Sciatic nerve (tissue), 2 donors: Measurements from ENCODE around the gene EGFLAM. TPM values are rescaled to one million over a fixed set of nuclear protein-coding genes. Genes with fewer than 3 reads are reported as not detected.
A peak's percentile ranks its signal among the peaks of the same experiment; 100 is the strongest.
"Not testable (repeated sequence)": the region's sequence is repeated elsewhere in the genome, so short reads cannot be mapped to it uniquely, and the experiment has no call there.

Source experiments
- ATAC-seq: fragments of 200-7000 bp; cut with Tn5 transposase; one replicate; pipeline ENCODE4 v1.9.1; 2020; ENCODE audit warnings: mild to moderate bottlenecking, moderate library complexity
- DNase-seq: peaks from one replicate; pipeline ENCODE4 v3.0.0-alpha.2; 2020; ENCODE audit warnings: low spot score
- intact Hi-C: fragments of 100-400 bp; cut with DNase I; formaldehyde crosslinking; loops from one replicate; pipeline ENCODE4 v1.14.2; 2022
- total RNA-seq: library from RNA; stranded (reverse); fragmentation: NEBNext Ultra II Directional; extraction: Animal tissue kit (Norgen Biotek cat#: 25700); gene quantifications from one replicate; pipeline ENCODE4 v1.2.1, GENCODE V29; 2021
- donor health status: DM: no; HTN: no; CAD: no.
- donor health status: DM: no; HTN: no; CAD: no.

EGFLAM gene
- total RNA-seq, 1 donor from 2014 or later = 48.2 TPM

DNA sequence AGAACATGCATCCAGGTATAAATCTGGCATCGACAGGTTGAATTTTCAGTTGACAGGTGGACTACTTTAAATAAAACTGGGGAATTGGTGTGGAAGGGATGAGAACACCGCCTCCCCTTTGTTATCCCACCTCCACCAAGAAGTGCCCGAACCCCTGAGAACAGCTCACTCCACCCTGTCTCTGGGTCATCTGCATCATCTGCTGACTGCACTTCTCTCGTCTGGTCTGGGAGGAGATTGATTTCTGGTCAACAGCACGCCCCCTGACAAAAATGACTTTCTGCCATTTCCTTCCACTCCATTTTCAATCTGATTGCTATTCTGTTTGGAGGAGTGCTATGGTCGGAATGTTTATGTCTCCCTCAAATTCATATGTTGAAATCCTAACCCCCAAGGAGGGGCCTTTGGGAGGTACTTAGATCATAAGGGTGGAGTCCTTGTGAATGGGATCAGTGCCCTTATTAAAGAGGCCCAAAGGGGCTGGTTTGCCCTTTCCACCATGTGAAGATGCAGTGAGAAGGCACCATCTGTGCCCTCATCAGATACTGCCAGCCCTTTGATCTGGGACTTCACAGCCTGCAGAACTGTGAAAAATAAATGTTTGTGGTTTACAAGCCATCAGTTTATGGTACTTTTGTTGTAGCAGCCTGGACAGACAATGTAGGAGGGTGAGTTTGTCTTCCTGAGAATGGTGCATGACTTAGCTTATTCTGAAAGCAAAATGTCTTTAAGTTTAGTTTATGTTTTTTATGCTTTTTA lies 145.7 kb downstream of the EGFLAM start:
- no peak for ATAC-seq
- intact Hi-C loops = no loop called here
- DNase-seq = no peak

DNA sequence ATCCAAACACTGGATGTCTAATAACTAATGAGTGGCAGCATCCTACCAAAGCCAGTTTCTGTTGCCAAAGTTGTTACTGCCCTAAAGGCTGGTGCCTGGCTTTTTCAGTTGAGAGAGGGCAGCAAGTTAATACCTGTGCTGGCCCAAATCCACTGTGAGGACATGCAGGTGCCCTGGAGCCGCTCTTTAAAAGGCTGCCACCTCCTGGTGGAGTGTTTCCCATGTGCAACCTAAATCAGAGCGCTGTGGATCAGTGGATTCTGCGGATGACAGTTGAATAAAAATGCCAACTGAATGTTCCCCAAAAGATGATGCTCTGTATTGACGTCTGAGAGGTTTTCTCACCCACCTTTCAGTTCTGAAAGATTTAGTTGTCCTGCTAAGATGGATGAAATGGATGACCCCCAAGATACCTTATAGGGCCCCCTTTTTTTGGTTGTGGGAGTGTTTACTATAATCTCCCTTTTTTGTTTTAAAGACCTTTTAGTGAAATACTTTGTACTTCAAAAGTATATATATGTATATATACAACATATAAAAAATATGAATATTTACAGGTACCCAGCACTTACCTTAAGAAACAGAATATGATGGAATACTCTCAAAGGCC lies 146.4 kb downstream of the EGFLAM start:
- no peak for DNase-seq
- ATAC-seq = no peak
- intact Hi-C loops = no loop called here

DNA sequence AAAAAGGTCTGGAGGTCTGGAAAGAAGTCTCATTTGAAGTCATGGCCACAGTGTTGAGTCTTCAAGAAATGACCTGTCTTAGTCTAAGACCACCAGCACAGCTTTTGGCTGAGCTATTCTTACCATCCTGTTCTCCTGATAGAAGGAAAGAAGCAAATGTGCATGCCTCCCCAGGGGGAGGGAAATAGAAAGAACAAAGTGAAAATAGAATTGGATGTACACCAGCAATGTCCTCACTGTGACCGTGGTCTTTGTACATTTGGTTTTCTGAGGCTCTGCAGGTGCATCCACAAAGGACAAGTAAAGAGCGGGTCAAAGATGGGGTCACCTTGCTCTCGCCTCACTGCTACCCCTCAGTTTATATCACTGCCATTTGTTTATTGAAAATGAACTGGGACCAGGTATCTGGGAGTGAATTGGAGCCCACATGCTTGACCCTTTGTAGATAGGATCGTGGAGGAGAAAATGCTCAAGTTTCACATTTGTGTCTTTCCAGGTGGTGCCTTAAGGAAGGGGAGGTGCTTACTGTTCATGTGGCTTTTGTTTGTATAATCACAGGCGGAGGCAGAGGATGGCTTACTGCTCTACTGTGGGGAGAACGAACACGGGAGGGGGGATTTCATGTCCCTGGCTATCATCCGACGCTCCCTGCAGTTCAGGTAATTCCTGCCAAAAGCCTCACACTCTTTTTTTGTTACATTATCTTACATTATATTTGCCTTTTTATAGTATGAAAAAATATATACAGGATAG lies 150.3 kb downstream of the EGFLAM start:
- ATAC-seq (no peak), DNase-seq (no peak)
- intact Hi-C loops = no loop called here

DNA sequence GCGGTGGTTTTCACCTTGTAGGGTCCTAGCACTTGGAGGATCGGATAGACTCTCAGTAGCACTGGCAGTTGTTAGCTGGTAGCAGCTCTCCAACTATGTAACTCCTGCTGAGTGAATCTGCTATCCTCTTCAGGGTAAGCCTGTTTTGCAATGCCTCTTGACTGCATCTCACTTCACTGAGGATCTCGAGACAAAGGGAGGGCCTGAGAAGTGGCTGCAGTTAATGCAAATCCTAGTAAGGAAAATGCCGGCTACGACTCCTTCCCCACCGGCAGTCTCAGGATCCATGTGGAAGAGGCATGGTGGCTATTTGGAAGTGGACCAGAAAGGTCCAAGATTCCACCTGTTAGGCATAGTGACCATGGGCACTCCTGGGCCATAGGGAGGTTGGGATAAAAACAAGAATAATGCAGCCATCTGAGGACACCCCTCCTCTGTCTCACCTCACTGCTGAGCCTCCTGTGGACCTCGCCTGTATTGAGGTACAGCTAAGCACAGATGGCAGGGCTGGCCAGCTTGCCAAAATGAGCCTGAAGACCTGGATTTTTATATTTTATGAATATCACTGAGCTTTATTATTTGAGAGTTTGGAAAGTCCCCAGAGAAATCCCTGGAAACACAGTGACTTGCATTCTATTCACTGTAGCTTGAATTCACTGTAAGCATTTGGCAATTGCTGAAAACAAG lies 152.1 kb downstream of the EGFLAM start:
- intact Hi-C loops = no loop called here
- ATAC-seq (no peak), DNase-seq (no peak)

DNA sequence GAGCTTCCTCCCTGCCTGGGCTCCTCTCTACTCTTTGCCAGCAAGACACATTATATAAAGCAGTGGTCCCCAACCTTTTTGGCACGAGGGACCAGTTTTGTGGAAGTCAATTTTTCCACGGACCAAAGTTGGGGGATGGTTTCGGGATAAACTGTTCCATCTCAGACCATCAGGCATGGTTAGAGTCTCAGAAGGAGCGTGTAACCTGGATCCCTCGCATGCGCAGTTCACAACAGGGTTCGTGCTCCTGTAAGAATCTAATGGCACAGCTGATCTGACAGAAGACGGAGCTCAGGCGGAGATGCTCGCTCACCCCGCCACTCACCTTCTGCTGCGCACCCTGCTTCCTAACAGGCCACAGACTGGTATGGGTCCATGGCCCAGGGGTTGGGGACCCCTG lies 155.3 kb downstream of the EGFLAM start:
- ATAC-seq = peak; percentile 37
- intact Hi-C loops = no loop called here
- no peak for DNase-seq

DNA sequence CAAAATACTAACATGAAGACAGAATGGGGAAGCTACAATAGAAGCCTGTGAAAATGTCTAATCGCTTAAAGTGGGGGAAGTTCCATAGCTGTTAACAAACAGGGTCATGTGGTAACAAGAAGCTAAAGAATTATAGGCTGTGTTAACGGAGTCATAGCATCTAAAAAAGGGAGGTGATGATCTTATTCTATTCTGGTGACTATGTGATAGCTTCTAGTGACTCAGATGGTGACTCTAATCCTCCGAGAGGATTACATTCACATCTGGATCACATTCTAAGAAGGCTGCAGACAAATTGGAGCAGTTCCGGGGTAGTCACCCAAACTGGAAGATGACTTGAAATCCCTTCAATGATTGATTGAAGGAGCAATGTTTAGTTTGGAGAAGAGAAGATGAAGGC lies 156.0 kb downstream of the EGFLAM start:
- intact Hi-C loops = no loop called here
- no peak for DNase-seq
- no peak for ATAC-seq

DNA sequence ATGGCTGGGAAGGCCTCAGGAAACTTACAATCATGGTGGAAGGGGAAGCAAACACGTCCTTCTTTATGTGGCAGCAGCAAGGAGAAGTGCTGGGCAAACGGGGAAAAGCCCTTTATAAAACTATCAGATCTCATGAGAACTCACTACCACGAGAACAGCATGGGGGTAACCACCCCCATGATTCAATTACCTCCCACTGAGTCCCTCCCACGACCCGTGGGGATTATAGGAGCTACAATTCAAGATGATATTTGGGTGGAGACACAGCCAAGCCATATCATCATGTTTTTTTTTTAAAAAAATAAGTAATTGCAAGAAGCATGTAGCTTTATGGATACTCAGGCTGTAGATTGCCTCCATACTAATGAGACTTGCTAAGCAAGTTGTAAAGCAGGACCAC lies 157.4 kb downstream of the EGFLAM start:
- ATAC-seq, intact Hi-C loops, DNase-seq: not testable (repeated sequence)

DNA sequence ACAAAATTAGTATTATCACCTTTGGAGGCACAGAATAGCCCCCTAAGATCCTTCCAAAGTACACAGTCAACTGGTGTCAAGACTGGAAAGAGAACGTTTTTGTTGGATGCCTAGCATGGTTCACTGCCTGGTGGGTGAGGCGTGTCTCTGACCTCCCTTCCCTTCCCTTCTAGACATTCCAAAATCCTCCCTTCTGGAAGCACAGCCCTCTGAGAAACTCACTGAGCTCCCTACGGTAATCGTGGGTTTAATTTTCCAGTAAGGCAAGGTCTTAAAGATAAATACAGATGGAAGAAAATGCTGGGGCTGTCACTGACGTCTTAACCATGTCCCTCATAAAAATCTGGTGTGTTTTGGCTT lies 159.3 kb downstream of the EGFLAM start:
- ATAC-seq (peak; percentile 82), DNase-seq (no peak)
- intact Hi-C loops = no loop called here

DNA sequence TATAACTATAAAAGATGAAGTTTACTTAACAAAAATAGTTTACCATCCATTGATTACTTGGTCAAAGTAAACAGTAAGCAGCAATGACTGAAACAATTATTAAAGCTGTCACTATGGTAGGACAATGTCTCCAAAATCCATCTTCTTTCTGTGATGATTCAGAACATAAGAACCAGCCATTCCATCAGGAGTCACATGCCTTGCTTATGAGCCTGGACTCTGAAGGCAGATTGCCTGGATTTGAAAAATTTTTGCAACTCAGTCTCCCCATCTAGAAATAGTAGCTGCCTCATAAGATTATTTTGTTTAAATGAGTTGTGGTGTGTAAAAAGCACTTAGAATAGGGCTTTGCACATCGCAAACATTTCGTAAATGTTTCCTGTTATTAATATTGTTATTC lies 161.9 kb downstream of the EGFLAM start:
- intact Hi-C loops = loop anchor here (1.0 kb wide), 1 partner anchor 389 kb away; no protein-coding TSS in a partner anchor
- ATAC-seq (no peak), DNase-seq (no peak)

DNA sequence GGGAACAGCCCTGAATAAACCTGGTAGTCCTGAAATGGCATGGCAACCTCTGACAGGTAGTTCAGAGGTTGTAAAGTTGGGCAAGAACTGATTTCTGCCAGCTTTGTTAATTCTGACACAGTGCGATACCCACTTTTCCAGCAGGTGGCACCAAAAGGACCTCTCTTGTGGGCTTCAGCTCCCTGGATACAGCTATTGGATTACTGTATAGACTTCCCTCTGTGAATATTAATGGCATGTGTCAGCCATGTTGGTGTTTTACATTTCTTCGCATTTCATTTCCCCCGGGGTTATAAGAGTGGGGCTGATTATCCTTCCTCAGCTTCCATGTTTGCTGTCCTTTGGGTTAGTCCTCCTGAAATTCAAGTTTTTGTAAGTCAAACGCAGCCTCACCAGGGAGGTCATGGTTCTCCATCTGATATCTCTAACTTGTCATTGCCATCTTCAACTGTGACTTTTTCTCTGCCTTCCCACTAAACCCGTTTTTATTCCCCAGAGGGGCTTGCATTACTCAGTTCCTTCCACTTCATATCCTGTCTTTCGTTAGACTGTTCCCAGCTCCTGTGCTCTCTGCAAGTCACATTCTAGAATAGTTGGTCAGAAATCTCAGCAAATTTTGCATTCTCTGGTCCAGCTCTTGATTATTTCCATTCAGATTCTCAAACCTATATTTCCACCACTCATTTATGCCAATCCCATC lies 162.5 kb downstream of the EGFLAM start:
- peak; percentile 41 for ATAC-seq
- intact Hi-C loops = loop anchor here (1.0 kb wide), 1 partner anchor 388 kb away; no protein-coding TSS in a partner anchor
- peak; percentile 78 for DNase-seq

DNA sequence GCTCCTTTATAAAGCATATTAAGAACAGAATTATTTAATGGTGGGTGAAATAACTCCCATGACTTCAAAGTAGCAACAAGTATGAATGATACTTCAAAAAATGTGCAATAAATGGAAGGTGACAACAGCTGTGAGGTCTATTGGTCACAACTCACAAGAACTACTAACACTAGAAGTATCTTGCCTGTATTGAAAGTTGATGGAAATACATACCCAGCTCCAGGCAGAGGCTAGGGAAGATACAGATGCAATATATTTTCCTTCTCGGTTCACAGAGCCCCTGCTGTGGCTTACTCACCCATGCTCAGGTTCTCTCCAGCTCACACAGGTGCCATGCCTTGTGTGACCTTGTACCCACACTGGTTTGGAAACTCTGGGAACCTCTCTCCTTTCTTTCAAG lies 164.3 kb downstream of the EGFLAM start:
- ATAC-seq (no peak), DNase-seq (no peak)
- intact Hi-C loops = no loop called here

DNA sequence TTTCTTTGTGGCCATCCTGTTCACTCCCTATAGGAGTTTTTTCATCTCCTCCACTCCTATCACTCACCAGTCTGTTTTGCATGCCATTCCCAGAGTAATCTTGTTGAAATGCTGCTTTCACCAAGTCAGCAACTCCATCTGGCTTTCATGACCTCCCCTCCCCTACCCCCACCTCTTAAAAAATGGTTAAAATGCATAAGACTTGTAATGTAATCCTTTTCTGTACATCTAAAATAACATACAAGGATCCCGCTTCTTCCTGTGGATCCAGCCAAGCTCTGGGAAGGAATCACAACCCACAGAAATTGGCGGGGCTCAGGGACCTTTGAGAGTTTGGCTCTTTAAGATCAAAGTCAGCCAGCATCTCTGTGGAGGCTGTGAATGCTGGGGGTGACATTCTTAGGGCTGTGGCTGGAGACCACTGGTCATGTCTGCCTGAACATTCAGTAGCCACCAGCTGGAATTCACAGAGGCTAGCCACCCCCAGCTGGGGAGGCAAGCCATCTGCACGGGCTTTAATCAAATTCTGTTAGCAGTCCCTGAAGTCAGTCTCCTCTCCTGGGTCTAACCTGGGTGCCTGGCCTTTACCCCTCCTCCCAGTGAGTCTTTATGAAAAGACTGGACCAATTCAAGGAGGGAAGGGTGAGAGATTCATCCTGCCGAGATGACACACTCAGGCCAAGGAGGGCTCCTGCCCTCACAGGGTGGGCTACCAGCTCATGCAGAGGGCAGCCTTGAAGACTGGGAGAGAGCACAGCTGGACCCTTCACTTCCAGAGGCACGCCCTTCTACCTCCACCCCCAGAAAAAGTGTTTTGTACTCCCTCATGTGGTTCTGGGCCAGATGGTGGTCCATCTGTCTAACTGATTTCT lies 165.2 kb downstream of the EGFLAM start:
- intact Hi-C loops = no loop called here
- no peak for ATAC-seq
- DNase-seq = no peak

DNA sequence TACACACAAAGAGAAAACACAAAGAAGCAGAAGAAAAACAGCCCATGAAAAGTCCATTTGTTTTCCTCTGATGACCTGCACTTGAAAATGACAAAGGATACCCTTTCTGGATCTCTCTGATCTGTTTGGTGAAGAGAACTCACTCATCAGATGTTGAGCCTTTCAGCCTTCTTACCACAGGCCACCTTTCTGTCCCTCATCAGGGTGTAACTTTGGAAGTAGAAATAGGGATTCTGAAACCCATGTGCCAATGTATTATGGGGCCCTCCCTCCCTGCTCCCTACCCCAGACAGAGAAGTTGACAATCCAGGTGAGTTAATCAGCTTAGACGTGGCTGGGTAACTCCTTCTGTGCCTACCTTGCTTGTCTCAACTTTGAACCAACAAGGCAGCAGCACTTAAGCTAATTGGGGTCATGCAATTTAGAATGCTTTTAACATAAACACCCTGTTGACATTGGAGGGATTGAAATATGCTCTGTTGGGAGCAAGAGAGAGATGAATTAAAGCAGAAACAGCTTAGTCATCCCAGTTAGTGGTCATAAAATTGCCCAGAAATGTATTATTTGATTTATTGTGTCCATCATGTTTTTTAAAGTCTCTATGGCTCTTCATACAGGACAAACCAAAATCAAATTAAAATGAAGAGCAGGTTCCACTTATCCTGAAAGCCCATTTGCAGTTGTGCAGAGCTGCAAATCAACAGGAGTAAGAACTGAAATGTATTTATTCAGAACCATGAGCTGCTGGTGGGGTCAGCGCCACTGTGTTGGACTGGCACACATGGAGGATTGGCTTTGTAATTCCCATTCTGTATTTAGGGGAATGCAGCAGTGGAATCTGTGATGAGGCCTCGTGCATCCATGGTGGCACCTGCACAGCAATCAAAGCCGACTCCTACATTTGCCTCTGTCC lies 166.0 kb downstream of the EGFLAM start:
- no peak for DNase-seq
- no peak for ATAC-seq
- intact Hi-C loops = no loop called here

DNA sequence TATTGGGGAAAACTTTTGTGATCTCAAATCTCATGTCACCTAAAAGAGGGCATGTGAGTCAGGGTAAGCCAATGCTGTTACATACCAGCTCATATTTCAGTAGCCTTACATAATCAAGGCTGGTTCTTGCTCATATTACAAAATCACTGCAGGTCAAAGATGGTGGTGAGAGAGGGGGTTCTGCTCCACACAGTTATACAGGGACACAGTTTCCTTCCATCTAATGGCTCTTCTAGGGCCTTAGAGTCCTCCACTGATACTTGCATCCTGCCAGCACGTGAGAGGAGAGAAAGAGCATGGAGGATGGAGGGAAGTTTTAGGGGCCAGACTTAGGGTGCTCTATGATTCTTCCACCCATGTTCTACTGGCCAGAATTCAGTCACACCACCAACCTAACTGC lies 168.1 kb downstream of the EGFLAM start:
- DNase-seq (no peak), ATAC-seq (no peak)
- intact Hi-C loops = no loop called here

DNA sequence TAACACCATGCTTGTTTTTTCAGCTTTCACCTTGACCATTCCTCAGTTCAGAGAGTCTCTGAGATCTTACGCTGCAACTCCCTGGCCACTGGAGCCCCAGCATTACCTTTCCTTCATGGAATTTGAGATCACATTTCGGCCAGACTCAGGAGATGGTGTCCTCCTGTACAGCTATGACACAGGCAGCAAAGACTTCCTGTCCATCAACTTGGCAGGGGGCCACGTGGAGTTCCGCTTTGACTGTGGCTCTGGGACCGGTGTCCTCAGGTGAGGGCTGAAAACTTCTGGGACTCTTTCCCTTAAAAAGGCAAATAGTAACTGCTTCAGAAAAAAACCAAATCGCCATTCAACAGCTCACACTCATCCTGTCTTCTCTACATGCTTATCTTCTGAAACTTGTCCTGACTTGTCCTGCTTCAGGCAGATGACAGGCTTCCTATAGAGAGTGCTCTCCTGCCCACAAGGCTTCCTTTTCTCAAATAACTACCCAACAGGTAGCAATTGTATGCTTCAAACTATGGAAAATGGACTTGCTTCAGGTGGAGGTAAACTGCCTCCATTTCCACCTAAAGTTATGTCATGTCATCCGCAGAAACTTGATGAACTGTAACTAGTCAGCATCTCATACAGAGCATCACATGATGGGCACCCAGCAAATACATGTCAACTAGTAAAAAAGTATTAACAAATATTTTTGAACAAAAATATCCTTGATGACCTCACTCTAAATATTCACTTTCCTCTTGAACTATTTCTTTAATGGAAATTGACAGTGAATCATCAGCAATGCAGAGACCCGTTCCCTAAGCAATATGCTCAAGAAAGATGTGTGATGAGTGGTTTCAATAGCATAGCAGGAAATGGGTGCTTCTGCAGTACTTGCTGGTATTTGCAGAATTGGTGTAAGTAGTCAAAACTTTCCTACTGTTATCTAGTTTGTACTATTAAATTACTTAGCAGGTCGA lies 168.9 kb downstream of the EGFLAM start:
- no peak for ATAC-seq
- DNase-seq = no peak
- intact Hi-C loops = no loop called here

DNA sequence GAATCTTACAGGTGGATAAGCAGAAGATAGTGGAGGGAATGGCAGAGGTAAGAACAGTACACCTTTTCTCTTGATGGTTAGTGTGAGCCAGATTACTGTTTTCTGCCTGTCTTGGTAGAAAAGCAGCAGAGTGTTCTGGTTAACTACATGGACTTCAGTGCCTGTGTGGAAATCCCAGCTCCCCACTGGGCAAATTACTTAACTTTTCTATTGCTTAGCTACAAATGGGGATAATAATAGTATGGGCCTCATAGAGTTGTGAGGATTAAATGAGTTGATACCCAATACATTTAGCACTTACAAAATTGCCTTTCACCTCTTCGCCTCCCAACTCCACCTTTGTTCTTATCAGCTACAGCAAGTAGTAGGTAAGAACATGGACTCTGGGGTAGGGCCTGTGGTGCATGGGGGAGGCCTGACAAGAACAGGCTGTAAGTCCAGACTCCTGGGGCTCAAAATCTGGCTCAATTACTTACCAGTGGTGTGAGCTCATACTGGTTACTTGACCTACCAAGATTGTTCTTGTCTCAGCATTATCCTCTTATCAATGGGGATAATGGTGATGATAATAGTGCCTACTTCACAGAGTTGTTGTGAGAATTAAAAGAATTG lies 173.0 kb downstream of the EGFLAM start:
- intact Hi-C loops = no loop called here
- no peak for ATAC-seq

More for the DNA sequence above, 173.0 kb downstream of the EGFLAM start:
- DNase-seq = no peak
